ENCODE results near the gene MVB12A. TPM values are rescaled to one million over a fixed set of nuclear protein-coding genes. Genes with fewer than 3 reads are reported as not detected.
A peak's percentile ranks its signal among the peaks of the same experiment; 100 is the strongest.

The MVB12A gene
- total and polyA plus RNA-seq, 2 donors (not counting 3 experiments of a cell fraction or from before 2014, with no cell fraction given), result 63.3 to 88.8 TPM

GRCh38 chr19:17393914-17394313 is 25.9 kb upstream of the MVB12A start, which contains the start of gene CCDC194:
Gene CCDC194, minus strand, starts transcription at chr19:17394196. Its CDS starts 38 bp downstream, at chr19:17394158.
- H3K9me3 ChIP-seq (replicated peaks; ENCODE audit: control insufficient read depth, insufficient read depth, low read length), result no peaks in the 10 kb centered on the region
- H3K4me1 ChIP-seq (ENCODE audit: control insufficient read depth, extremely low read depth, insufficient read depth, low read length), result peaks cover 16% of the 10 kb centered on the region
- DNase-seq (ENCODE audit: low read depth, low spot score) (no peak), FAIRE-seq (no peak)
- H3K27me3 ChIP-seq (ENCODE audit: control insufficient read depth in 2 of 2, insufficient read depth in 2 of 2, low read length in 2 of 2), result peaks cover 6% of the 10 kb centered on the region in 2 experiments
- CTCF ChIA-PET, result interaction anchor here (0.6 to 2.6 kb wide), 9 partner anchors 10 to 155 kb away, joined by 3 to 12 read pairs (median 4); partner anchors contain the start of gene MVB12A
- H3K79me2 ChIP-seq (ENCODE audit: control insufficient read depth, insufficient read depth, low read length), result no peaks in the 10 kb centered on the region
- no peaks in the 10 kb centered on the region for H4K20me1 ChIP-seq (replicated peaks; ENCODE audit: control insufficient read depth, extremely low read depth, insufficient read depth, low read length)
- peak within 1 kb of the TSS; percentile 69 for H2AFZ ChIP-seq (ENCODE audit: low read depth, low read length)
- TF ChIP-seq FOS (IDR thresholded peaks at IDR 0.05; ENCODE audit: borderline replicate concordance, insufficient read depth, low read length) (no peak), POLR2AphosphoS5 (IDR thresholded peaks at IDR 0.05; ENCODE audit: insufficient read depth, low read depth, low read length) (peak; percentile 10), EZH2 (IDR thresholded peaks at IDR 0.05; ENCODE audit: borderline replicate concordance, low read depth, low read length, severe bottlenecking) (no peak)
- intact Hi-C loops (cut with micrococcal nuclease) (no loop called here), dilution Hi-C loops (cut with MboI; ENCODE audit: extremely low pct_ligation_motif_present, low sequenced_read_pairs) (no loop called here)
- POLR2A ChIA-PET, result no interaction called here
- H3K27ac ChIP-seq (ENCODE audit: insufficient read depth, low read depth, low read length), result no peak within 1 kb of the TSS
- no peak within 1 kb of the TSS for H3K4me2 ChIP-seq (ENCODE audit: insufficient read depth, low read length)
- no peaks in the 10 kb centered on the region for H3K36me3 ChIP-seq (ENCODE audit: control insufficient read depth in 2 of 2, extremely low read depth in 1 of 2, insufficient read depth in 2 of 2, low read length in 2 of 2)
- no TSS peak for BruUV-seq (replicated peaks)
- H3K4me3 ChIP-seq (replicated peaks in 1 of 3; ENCODE audit: insufficient read depth in 1 of 3, low read depth in 1 of 3, low read length in 3 of 3), result no peak within 1 kb of the TSS
- no peaks in the 10 kb centered on the region for H3K9me1 ChIP-seq (replicated peaks; ENCODE audit: control insufficient read depth, extremely low read depth, insufficient read depth, low read length)
- no peak within 1 kb of the TSS for H3K9ac ChIP-seq (replicated peaks; ENCODE audit: extremely low read depth, insufficient read depth, low read length)

- ChIA-PET POLR2A (interaction anchor here (0.5 kb wide), 1 partner anchor 9 kb away, joined by 3 read pairs; no protein-coding TSS in a partner anchor), CTCF (interaction anchor here (0.6 to 2.6 kb wide), 8 partner anchors 25 to 372 kb away, joined by 3 to 12 read pairs (median 4); partner anchors contain the start of gene MVB12A)
- intact Hi-C loops (cut with micrococcal nuclease), result loop anchor here (1.0 kb wide), 2 partner anchors 25 to 71 kb away; partner anchors contain the start of gene MVB12A
- Histone ChIP-seq H3K9ac (replicated peaks; ENCODE audit: extremely low read depth, insufficient read depth, low read length) (no peak overlapping the region), H3K4me3 (replicated peaks in 1 of 3; ENCODE audit: insufficient read depth in 1 of 3, low read depth in 1 of 3, low read length in 3 of 3) (no peak overlapping the region), H3K36me3 (ENCODE audit: control insufficient read depth in 2 of 2, extremely low read depth in 1 of 2, insufficient read depth in 2 of 2, low read length in 2 of 2) (no peaks in the 10 kb centered on the region), H3K79me2 (ENCODE audit: control insufficient read depth, insufficient read depth, low read length) (no peaks in the 10 kb centered on the region), H3K4me1 (ENCODE audit: control insufficient read depth, extremely low read depth, insufficient read depth, low read length) (peaks cover 16% of the 10 kb centered on the region), H3K9me3 (replicated peaks; ENCODE audit: control insufficient read depth, insufficient read depth, low read length) (no peaks in the 10 kb centered on the region), H2AFZ (ENCODE audit: low read depth, low read length) (peak overlapping the region; percentile 69), H3K9me1 (replicated peaks; ENCODE audit: control insufficient read depth, extremely low read depth, insufficient read depth, low read length) (no peaks in the 10 kb centered on the region), H3K27me3 (ENCODE audit: control insufficient read depth in 2 of 2, insufficient read depth in 2 of 2, low read length in 2 of 2) (peaks cover 2 to 3% of the 10 kb centered on the region in 2 experiments), H4K20me1 (replicated peaks; ENCODE audit: control insufficient read depth, extremely low read depth, insufficient read depth, low read length) (no peaks in the 10 kb centered on the region), H3K27ac (ENCODE audit: insufficient read depth, low read depth, low read length) (no peak overlapping the region), H3K4me2 (ENCODE audit: insufficient read depth, low read length) (no peak overlapping the region)
- DNase-seq (ENCODE audit: low read depth, low spot score) (peak; percentile 55), FAIRE-seq (peak; percentile 68)
- dilution Hi-C loops (cut with MboI; ENCODE audit: extremely low pct_ligation_motif_present, low sequenced_read_pairs), result no loop called here
- no TSS peak for BruUV-seq (replicated peaks)
- peak; percentile 67 for TF ChIP-seq POLR2AphosphoS5 (IDR thresholded peaks at IDR 0.05; ENCODE audit: insufficient read depth, low read depth, low read length)
- no peak for TF ChIP-seq MYC (IDR thresholded peaks at IDR 0.05; ENCODE audit: low read depth, low read length)
- peak; percentile 62 to 82 for TF ChIP-seq CTCF (IDR thresholded peaks at IDR 0.05; ENCODE audit: extremely low read depth in 1 of 2, insufficient read depth in 1 of 2, low read depth in 1 of 2, low read length in 2 of 2)
- peak; percentile 55 for TF ChIP-seq POLR2A (IDR thresholded peaks at IDR 0.05; ENCODE audit: low read depth, low read length)
Measured at GRCh38 chr19:17394891-17395415, 24.9 kb upstream of the MVB12A start.
